Gastrocnemius medialis (tissue), 4 donors: ENCODE results near the gene PNMA8C.

Source experiments
- POLR2A ChIP-seq, 2 donors: fragments of 450-650 bp; IDR thresholded peaks; one replicate each; pipeline ENCODE4 v1.6.1; 2017; ENCODE audit warnings: antibody characterized with exemption in 2 of 2, mild to moderate bottlenecking in 2 of 2, moderate library complexity in 2 of 2
- TF ChIP-seq, protein P1 (sequence below), 5 experiments: fragments of 450-650 bp in 3 of 5; fragments of 200-600 bp in 2 of 5; sonication (generic) in 2 of 5; IDR thresholded peaks in 4 of 5; conservative IDR thresholded peaks in 1 of 5; 1 replicate in 4 of 5; 2 replicates in 1 of 5; pipeline ENCODE4 v1.5.1; 2016 to 2019; ENCODE audit warnings: antibody characterized with exemption in 5 of 5, mild to moderate bottlenecking in 3 of 5, moderate library complexity in 3 of 5

DNA sequence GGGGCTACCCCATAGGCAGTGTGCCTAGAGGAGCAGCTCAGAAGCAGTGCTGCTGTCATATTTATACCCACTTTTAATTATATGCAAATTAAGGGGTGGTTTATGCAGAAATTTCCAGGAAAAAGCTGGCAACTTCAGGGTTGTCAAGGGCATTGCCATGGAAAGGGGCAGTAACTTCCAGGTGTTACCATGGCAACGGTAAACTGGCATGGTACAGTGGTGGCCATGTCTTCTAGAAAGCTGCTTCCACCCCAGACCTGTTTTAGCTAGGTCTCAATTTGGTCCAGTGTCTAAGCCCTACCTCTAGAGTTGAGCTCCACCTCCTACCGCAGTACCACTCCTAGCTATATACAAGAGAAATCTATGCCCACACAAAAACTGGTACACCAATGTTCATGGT, 31.3 kb upstream of the PNMA8C start:
- TF ChIP-seq, protein P1, sequence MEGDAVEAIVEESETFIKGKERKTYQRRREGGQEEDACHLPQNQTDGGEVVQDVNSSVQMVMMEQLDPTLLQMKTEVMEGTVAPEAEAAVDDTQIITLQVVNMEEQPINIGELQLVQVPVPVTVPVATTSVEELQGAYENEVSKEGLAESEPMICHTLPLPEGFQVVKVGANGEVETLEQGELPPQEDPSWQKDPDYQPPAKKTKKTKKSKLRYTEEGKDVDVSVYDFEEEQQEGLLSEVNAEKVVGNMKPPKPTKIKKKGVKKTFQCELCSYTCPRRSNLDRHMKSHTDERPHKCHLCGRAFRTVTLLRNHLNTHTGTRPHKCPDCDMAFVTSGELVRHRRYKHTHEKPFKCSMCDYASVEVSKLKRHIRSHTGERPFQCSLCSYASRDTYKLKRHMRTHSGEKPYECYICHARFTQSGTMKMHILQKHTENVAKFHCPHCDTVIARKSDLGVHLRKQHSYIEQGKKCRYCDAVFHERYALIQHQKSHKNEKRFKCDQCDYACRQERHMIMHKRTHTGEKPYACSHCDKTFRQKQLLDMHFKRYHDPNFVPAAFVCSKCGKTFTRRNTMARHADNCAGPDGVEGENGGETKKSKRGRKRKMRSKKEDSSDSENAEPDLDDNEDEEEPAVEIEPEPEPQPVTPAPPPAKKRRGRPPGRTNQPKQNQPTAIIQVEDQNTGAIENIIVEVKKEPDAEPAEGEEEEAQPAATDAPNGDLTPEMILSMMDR (IDR thresholded peaks at IDR 0.05 in 4 of 5, conservative IDR thresholded peaks at IDR 0.05 in 1 of 5): no peak
- no peak for TF ChIP-seq POLR2A (IDR thresholded peaks at IDR 0.05)
